Astrocyte (in vitro differentiated cells and primary cell): ENCODE results near the gene INSYN2B.

Experiments
- CTCF ChIP-seq: IDR thresholded peaks from 2 replicates; pipeline ENCODE4 v1.5.1; 2011; ENCODE audit warnings: low read depth, mild to moderate bottlenecking, inconsistent platforms, low read length, moderate library complexity; ENCODE audit not compliant: insufficient read depth
- EZH2 ChIP-seq: IDR thresholded peaks from 2 replicates; pipeline ENCODE4 v1.6.1; 2012; ENCODE audit warnings: mild to moderate bottlenecking, low read length, inconsistent platforms; ENCODE audit not compliant: insufficient read depth

- TF ChIP-seq CTCF (no peak), EZH2 (no peak)
Observed at GRCh38 chr5:169923988-169924387, 56.3 kb downstream of the INSYN2B start.
